GM19099 (cell line): ENCODE measurements around the gene ORAI3.
A peak's percentile ranks its signal among the peaks of the same experiment; 100 is the strongest.

ENCODE experiments used
- POLR2A ChIP-seq: IDR thresholded peaks from 3 replicates; pipeline ENCODE4 v1.6.1; 2011; ENCODE audit warnings: low read depth; ENCODE audit not compliant: insufficient read length; ENCODE audit errors: extremely low read depth

Gene ORAI3

GRCh38 chr16:30929167-30929566 lies 19.7 kb upstream of the ORAI3 start:
- TF ChIP-seq POLR2A = no peak

GRCh38 chr16:30930160-30930571 lies 18.7 kb upstream of the ORAI3 start:
- no peak for TF ChIP-seq POLR2A

DNA sequence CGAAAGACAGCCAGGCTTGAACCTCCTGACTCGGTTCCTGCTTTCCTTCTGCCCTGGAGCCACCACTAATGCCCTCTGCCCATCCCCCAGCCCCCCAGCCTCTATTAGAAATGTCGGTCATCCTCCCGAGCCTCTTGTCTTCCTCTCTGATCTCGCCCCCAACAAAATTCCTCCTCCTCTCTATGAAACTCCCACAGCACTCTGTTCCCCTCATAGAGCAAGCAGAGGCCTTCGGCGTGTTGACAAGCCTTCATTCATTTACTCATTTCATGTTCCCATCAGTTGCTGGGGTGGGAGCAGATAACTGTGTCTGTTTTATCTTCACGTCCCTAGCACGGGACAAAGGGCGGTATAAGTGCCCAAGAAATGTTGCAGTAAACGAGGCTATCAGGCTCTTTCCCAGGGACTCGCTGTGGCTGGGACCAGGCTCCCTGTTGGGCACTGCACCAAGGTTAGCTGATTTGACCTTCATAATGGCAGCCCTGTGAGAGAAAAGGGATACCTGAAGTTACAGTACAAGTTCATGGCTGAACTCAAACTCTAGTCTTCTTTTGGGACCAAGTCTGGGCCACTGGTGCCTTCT lies 17.7 kb upstream of the ORAI3 start:
- no peak for TF ChIP-seq POLR2A

- no peak for TF ChIP-seq POLR2A
Measured at GRCh38 chr16:30934827-30935557, 13.9 kb upstream of the ORAI3 start.

GRCh38 chr16:30937692-30938091 lies 11.2 kb upstream of the ORAI3 start:
- TF ChIP-seq POLR2A = no peak

GRCh38 chr16:30941600-30942425 lies 7.1 kb upstream of the ORAI3 start:
- TF ChIP-seq POLR2A = no peak

DNA sequence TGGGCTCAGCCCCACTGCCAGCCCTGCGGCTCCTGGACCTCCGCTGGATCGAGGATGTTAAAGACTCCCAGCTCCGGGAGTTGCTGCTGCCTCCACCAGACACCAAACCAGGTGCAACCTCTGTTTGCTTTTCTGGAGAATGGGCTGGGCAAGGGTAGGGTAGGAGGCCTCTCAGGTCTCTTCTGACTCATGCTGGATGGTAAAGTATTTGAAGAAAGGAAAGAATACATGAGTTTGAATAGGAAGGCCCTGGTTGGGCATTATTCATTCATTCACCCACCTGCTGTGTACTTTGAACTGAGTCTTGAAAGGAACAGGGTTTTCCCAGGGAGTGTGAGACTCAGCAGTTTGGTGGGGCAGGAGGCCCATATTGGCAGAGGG lies 6.5 kb upstream of the ORAI3 start:
- no peak for TF ChIP-seq POLR2A

DNA sequence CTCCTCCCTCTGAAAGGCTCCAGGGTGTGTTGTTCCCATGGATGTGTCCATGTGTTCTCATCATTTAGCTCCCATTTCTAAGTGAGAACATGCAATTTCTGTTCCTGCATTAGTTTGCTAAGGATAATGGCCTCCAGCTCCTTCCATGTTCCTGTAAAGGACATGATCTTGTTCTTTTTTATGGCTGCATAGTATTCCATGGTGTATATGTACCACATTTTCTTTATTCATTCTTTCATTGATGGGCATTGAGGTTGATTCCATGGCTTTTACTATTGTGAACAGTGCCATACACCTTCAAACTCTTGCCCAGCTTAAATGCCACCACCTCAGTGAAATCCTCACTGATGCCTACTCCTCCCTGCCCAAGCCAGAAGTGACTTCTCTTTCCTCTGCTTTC lies 4.5 kb upstream of the ORAI3 start:
- no peak for TF ChIP-seq POLR2A

DNA sequence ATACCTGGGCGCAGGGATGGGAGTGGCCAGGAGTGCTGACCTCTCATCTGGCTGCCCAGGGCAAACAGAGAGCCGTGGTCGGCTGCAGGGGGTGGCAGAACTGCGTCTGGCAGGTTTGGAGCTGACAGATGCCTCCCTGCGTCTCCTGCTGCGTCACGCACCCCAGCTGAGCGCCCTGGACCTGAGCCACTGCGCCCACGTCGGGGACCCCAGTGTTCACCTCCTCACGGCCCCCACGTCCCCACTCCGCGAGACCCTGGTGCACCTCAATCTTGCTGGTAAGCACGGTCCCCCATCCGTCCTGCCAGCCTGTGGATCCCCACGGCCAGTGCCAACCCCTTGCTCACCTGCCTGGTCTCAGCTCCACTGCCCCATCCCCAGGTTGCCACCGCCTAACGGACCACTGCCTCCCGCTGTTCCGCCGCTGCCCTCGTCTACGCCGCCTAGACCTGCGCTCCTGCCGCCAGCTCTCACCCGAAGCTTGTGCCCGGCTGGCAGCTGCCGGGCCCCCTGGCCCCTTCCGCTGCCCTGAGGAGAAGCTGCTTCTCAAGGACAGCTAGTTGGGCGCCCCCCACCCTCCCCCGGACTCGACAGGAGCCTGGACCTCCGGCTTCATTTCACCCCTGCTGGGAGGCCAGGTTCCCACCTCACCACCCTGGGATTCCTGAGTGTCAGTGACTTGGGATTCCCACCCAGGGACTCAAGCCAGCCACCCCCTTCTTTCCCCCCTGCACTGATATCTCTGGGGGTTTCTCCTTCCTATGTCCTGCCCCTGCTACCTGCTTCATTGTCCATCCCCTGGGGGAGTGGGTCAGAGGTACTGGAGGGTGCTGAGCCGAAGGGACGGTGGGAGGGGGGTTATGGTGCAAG lies 2.0 kb upstream of the ORAI3 start:
- no peak for TF ChIP-seq POLR2A

GRCh38 chr16:30947541-30947858 lies 1.4 kb upstream of the ORAI3 start:
- TF ChIP-seq POLR2A = no peak

DNA sequence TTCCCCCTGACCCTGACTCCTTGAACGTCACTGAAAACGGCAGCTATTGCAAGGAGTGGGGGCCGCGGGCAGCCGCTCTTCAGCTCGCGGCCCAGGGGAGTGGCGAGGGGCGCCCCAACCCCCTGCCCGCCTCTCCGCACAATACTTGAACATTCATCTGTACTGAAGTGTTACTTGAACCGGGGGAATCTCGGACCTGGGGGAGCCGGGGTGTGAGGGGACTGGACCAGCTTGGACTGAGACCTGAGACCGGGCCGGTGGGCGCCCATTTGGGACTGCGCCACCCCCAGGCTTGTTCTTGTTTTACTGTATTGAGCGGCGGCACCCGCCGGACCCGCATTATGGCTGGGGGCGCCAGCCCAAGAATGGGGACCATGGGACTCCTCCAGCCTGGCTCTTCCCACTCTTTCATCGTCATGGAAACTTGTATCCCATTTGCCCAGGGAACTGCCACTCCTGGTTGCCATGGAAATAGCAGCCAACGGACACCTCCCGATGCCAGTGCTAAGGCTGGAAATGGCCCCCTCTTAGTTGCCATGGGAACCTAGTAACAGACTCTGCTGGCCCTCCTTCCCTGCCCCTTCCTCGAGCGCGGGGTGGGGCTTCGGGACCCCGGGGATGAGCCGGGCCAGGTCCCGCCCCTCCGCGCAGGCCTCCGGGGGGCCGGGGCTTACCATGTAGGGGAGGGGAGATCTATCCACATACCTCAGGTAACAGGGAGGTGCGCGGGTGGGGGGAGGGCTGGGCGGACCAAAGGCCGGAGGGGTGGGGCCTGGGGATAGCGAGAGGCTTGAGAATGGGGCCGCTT lies 805 bp upstream of the ORAI3 start:
- no peak for TF ChIP-seq POLR2A

GRCh38 chr16:30949650-30950515 lies 1.0 kb downstream of the ORAI3 start:
- peak; percentile 76 for TF ChIP-seq POLR2A

DNA sequence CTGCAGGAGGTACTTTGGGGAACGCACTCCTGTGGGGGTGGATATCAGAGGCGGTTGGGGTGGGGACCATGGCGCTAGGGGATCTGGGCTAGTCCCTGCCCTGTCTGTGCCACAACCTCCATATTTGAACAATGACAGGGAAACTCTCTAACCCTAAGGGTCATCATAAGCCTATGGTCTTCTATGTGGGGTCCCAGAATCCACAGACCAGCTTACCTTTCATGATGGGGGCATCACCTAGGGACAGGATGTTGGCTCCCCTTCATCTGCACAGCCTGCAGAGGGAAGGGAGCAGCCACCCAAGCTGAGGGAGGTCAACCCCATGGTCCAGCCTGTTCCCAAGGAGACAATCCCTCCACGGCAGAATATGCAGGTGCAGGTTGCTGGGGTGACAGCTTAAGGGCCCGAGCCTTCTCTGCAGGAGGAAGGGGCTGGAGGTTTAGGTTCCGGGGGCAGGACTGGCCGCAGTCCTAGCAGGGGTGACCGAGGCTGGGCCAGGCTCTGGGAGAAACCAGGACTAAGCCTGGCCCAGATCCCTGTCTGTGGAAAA lies 1.7 kb downstream of the ORAI3 start:
- no peak for TF ChIP-seq POLR2A
